Measurements from ENCODE around the gene PRM1. TPM values are rescaled to one million over a fixed set of nuclear protein-coding genes. Genes with fewer than 3 reads are reported as not detected.

PRM1 gene
- total RNA-seq, 1 experiment from 2014 or later: 0.48 TPM

DNA sequence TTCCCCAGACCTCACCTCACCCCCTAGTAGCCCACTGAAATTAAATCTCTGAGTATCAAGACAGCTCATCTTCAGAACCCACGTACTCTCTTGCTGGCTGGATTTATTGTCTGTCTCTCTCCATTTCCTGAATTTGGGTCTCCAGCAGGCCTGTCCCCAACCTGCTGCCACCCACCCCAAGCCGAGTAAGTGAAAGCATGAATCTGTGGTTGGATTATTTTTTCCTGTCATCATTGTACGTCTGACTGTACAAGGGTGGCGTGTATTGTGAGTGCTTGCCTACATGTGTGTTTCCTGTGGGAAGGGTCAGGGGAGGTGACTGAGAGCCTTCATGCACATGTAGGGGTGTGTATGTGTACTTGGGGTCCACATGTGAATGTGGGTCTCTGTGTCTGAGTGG lies 17.4 kb downstream of the PRM1 start (continued):
- TF ChIP-seq, protein P1, sequence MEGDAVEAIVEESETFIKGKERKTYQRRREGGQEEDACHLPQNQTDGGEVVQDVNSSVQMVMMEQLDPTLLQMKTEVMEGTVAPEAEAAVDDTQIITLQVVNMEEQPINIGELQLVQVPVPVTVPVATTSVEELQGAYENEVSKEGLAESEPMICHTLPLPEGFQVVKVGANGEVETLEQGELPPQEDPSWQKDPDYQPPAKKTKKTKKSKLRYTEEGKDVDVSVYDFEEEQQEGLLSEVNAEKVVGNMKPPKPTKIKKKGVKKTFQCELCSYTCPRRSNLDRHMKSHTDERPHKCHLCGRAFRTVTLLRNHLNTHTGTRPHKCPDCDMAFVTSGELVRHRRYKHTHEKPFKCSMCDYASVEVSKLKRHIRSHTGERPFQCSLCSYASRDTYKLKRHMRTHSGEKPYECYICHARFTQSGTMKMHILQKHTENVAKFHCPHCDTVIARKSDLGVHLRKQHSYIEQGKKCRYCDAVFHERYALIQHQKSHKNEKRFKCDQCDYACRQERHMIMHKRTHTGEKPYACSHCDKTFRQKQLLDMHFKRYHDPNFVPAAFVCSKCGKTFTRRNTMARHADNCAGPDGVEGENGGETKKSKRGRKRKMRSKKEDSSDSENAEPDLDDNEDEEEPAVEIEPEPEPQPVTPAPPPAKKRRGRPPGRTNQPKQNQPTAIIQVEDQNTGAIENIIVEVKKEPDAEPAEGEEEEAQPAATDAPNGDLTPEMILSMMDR (IDR thresholded peaks at IDR 0.05): no peak
- TF ChIP-seq HMGA2 (CRISPR knock-in tag; IDR thresholded peaks at IDR 0.05) (no peak), NR2C2 (CRISPR knock-in tag; IDR thresholded peaks at IDR 0.05) (no peak), FOXP1 (CRISPR knock-in tag; IDR thresholded peaks at IDR 0.05; ENCODE audit: borderline replicate concordance) (no peak), SMAD4 (CRISPR knock-in tag; IDR thresholded peaks at IDR 0.05) (no peak)

DNA sequence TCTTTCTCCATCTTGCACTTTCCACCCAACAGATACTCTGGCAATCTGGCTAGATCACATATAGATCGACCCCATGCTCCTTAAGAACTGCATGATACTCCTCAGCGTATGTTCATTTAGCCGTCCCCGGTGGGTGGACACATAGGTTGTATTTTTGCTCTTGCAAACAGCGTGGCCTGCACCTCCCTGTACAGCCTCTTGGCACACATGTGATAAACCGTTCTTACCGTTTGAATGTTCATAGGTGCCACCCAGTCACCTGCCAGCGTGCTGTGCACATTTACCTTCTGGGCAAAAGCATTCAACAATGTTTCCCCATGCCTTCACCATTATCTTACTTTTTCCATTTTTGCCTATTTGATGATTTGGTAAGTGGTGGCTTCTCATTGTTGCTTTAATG lies 18.2 kb downstream of the PRM1 start:
- CTCF ChIA-PET: interaction anchor here (0.9 to 3.3 kb wide), 3 partner anchors 11 to 109 kb away, joined by 3 to 13 read pairs (median 8); partner anchors contain the start of gene PRM3
- ATAC-seq: no peak
- POLR2A ChIA-PET: no interaction called here

More for the DNA sequence above, 18.2 kb downstream of the PRM1 start:
- H3K27me3 Mint-ChIP-seq (ENCODE audit: low read depth): no peaks in the 10 kb centered on the region; the same call in 1 of the 2 replicates
- peaks cover 13% of the 10 kb centered on the region for H3K4me1 Mint-ChIP-seq
- TF ChIP-seq SOX15 (CRISPR knock-in tag; IDR thresholded peaks at IDR 0.05) (no peak), GRHL2 (CRISPR knock-in tag; IDR thresholded peaks at IDR 0.05; ENCODE audit: insufficient replicate concordance, severe bottlenecking) (no peak), OVOL2 (CRISPR knock-in tag; IDR thresholded peaks at IDR 0.05; ENCODE audit: borderline replicate concordance) (no peak), ZNF671 (CRISPR knock-in tag; IDR thresholded peaks at IDR 0.05) (no peak)
- TF ChIP-seq, protein P2, sequence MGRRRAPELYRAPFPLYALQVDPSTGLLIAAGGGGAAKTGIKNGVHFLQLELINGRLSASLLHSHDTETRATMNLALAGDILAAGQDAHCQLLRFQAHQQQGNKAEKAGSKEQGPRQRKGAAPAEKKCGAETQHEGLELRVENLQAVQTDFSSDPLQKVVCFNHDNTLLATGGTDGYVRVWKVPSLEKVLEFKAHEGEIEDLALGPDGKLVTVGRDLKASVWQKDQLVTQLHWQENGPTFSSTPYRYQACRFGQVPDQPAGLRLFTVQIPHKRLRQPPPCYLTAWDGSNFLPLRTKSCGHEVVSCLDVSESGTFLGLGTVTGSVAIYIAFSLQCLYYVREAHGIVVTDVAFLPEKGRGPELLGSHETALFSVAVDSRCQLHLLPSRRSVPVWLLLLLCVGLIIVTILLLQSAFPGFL (CRISPR knock-in tag; IDR thresholded peaks at IDR 0.05; ENCODE audit: borderline replicate concordance): no peak
- TF ChIP-seq, protein P3, sequence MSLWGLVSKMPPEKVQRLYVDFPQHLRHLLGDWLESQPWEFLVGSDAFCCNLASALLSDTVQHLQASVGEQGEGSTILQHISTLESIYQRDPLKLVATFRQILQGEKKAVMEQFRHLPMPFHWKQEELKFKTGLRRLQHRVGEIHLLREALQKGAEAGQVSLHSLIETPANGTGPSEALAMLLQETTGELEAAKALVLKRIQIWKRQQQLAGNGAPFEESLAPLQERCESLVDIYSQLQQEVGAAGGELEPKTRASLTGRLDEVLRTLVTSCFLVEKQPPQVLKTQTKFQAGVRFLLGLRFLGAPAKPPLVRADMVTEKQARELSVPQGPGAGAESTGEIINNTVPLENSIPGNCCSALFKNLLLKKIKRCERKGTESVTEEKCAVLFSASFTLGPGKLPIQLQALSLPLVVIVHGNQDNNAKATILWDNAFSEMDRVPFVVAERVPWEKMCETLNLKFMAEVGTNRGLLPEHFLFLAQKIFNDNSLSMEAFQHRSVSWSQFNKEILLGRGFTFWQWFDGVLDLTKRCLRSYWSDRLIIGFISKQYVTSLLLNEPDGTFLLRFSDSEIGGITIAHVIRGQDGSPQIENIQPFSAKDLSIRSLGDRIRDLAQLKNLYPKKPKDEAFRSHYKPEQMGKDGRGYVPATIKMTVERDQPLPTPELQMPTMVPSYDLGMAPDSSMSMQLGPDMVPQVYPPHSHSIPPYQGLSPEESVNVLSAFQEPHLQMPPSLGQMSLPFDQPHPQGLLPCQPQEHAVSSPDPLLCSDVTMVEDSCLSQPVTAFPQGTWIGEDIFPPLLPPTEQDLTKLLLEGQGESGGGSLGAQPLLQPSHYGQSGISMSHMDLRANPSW (CRISPR knock-in tag; conservative IDR thresholded peaks at IDR 0.05; ENCODE audit: low read depth): no peak
- TF ChIP-seq, protein P4, sequence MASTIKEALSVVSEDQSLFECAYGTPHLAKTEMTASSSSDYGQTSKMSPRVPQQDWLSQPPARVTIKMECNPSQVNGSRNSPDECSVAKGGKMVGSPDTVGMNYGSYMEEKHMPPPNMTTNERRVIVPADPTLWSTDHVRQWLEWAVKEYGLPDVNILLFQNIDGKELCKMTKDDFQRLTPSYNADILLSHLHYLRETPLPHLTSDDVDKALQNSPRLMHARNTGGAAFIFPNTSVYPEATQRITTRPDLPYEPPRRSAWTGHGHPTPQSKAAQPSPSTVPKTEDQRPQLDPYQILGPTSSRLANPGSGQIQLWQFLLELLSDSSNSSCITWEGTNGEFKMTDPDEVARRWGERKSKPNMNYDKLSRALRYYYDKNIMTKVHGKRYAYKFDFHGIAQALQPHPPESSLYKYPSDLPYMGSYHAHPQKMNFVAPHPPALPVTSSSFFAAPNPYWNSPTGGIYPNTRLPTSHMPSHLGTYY (CRISPR knock-in tag; IDR thresholded peaks at IDR 0.05): no peak
- TF ChIP-seq, protein P5, sequence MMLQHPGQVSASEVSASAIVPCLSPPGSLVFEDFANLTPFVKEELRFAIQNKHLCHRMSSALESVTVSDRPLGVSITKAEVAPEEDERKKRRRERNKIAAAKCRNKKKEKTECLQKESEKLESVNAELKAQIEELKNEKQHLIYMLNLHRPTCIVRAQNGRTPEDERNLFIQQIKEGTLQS (CRISPR knock-in tag; conservative IDR thresholded peaks at IDR 0.05): no peak
- TF ChIP-seq, protein P6, sequence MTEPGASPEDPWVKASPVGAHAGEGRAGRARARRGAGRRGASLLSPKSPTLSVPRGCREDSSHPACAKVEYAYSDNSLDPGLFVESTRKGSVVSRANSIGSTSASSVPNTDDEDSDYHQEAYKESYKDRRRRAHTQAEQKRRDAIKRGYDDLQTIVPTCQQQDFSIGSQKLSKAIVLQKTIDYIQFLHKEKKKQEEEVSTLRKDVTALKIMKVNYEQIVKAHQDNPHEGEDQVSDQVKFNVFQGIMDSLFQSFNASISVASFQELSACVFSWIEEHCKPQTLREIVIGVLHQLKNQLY (CRISPR knock-in tag; IDR thresholded peaks at IDR 0.05): no peak
- TF ChIP-seq, protein P7, sequence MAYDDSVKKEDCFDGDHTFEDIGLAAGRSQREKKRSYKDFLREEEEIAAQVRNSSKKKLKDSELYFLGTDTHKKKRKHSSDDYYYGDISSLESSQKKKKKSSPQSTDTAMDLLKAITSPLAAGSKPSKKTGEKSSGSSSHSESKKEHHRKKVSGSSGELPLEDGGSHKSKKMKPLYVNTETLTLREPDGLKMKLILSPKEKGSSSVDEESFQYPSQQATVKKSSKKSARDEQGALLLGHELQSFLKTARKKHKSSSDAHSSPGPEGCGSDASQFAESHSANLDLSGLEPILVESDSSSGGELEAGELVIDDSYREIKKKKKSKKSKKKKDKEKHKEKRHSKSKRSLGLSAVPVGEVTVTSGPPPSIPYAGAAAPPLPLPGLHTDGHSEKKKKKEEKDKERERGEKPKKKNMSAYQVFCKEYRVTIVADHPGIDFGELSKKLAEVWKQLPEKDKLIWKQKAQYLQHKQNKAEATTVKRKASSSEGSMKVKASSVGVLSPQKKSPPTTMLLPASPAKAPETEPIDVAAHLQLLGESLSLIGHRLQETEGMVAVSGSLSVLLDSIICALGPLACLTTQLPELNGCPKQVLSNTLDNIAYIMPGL (CRISPR knock-in tag; IDR thresholded peaks at IDR 0.05): no peak
- TF ChIP-seq, protein P8, sequence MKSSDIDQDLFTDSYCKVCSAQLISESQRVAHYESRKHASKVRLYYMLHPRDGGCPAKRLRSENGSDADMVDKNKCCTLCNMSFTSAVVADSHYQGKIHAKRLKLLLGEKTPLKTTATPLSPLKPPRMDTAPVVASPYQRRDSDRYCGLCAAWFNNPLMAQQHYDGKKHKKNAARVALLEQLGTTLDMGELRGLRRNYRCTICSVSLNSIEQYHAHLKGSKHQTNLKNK (CRISPR knock-in tag; IDR thresholded peaks at IDR 0.05): no peak
- H3K27ac Mint-ChIP-seq: no peak overlapping the region
- H3K9me3 Mint-ChIP-seq: no peaks in the 10 kb centered on the region
- no peak for DNase-seq (ENCODE audit: low spot score)
- H3K4me3 Mint-ChIP-seq: no peak overlapping the region
- no peaks in the 10 kb centered on the region for H3K36me3 Mint-ChIP-seq

All from WTC11 (cell line).